ENCODE measurements around the gene ACER2. TPM values are rescaled to one million over a fixed set of nuclear protein-coding genes. Genes with fewer than 3 reads are reported as not detected.

The ACER2 gene
- total RNA-seq, 1 experiment from 2014 or later: 9.6 TPM

GRCh38 chr9:19479874-19480273 lies 71.1 kb downstream of the ACER2 start:
- no peak overlapping the region for H2BK12ac ChIP-seq (ENCODE audit: insufficient read length, low read depth, low read length)
- H2BK120ac ChIP-seq (ENCODE audit: low read depth, low read length, poor library complexity, severe bottlenecking): no peak overlapping the region
- no peak overlapping the region for H3K27ac ChIP-seq (ENCODE audit: insufficient read length, low read depth, low read length)
- Mint-ChIP-seq H3K4me1 (no peaks in the 10 kb centered on the region), H3K36me3 (ENCODE audit: insufficient read depth in 1 of 3, low read depth in 3 of 3) (no peaks in the 10 kb centered on the region), H3K9me3 (no peaks in the 10 kb centered on the region), H3K27ac (no peak overlapping the region), H3K27me3 (ENCODE audit: low read depth) (no peaks in the 10 kb centered on the region), H3K4me3 (no peak overlapping the region)
- no peak overlapping the region for H4K91ac ChIP-seq (ENCODE audit: insufficient read length, low read depth, low read length)
- no peaks in the 10 kb centered on the region for H3K9me3 ChIP-seq (ENCODE audit: control insufficient read depth, low read depth, low read length)
- DNase-seq: no peak
- no peak overlapping the region for H3K9ac ChIP-seq (ENCODE audit: extremely low read depth, insufficient read length, low read length)
- no peak overlapping the region for H3K4me2 ChIP-seq (ENCODE audit: insufficient read depth, insufficient read length, low read length)
- H3T11ph ChIP-seq (ENCODE audit: low read length): no peak overlapping the region
- no peak overlapping the region for H3K18ac ChIP-seq (ENCODE audit: insufficient read length, low read depth, low read length)
- no peak overlapping the region for H3K4ac ChIP-seq (ENCODE audit: low read depth, low read length)
- no peaks in the 10 kb centered on the region for H3K79me1 ChIP-seq (ENCODE audit: insufficient read depth, low read depth, low read length, poor library complexity, severe bottlenecking)
- H2BK5ac ChIP-seq (ENCODE audit: insufficient read length, low read length): no peak overlapping the region
- no peak overlapping the region for H2AK5ac ChIP-seq (ENCODE audit: insufficient read length, low read length)
- no peak overlapping the region for H2AFZ ChIP-seq (ENCODE audit: low read length)
- no peak overlapping the region for H3K14ac ChIP-seq (ENCODE audit: insufficient read depth, low read length)
- no peak for TF ChIP-seq CTCF (conservative IDR thresholded peaks at IDR 0.05)
- H2BK20ac ChIP-seq (ENCODE audit: low read depth, low read length, poor library complexity, severe bottlenecking): no peak overlapping the region
- H3K27me3 ChIP-seq (ENCODE audit: insufficient read depth, low read length): no peaks in the 10 kb centered on the region
- H2BK15ac ChIP-seq (ENCODE audit: low read depth, low read length): no peak overlapping the region
- no peaks in the 10 kb centered on the region for H3K4me1 ChIP-seq (ENCODE audit: insufficient read depth, low read length)
- H4K8ac ChIP-seq (replicated peaks; ENCODE audit: insufficient read length, low read depth, low read length): no peak overlapping the region
- H3K56ac ChIP-seq (ENCODE audit: insufficient read length, low read depth, low read length): no peak overlapping the region
- H3K79me2 ChIP-seq (ENCODE audit: insufficient read depth, low read length): no peaks in the 10 kb centered on the region; the same call in 1 of the 2 replicates
- H4K20me1 ChIP-seq (ENCODE audit: control insufficient read depth, insufficient read depth, insufficient read length): no peaks in the 10 kb centered on the region
- no peak overlapping the region for H3K23ac ChIP-seq (ENCODE audit: insufficient read length, low read depth, low read length)
- no peaks in the 10 kb centered on the region for H3K23me2 ChIP-seq (ENCODE audit: insufficient read length, low read depth, low read length, poor library complexity, severe bottlenecking)
- no peak overlapping the region for H4K5ac ChIP-seq (ENCODE audit: insufficient read length, low read depth, low read length)

All from H9 (cell line).